HG03457 (cell line): ENCODE results near the gene NFAM1.

Experiments
- ATAC-seq: cut with Tn5 transposase; IDR thresholded peaks from one replicate; pipeline ENCODE4 v1.9.1; 2021; ENCODE audit warnings: moderate number of reproducible peaks; ENCODE audit not compliant: unreplicated experiment

Gene NFAM1

GRCh38 chr22:42416671-42417230 lies 15.5 kb downstream of the NFAM1 start:
- ATAC-seq = no peak

DNA sequence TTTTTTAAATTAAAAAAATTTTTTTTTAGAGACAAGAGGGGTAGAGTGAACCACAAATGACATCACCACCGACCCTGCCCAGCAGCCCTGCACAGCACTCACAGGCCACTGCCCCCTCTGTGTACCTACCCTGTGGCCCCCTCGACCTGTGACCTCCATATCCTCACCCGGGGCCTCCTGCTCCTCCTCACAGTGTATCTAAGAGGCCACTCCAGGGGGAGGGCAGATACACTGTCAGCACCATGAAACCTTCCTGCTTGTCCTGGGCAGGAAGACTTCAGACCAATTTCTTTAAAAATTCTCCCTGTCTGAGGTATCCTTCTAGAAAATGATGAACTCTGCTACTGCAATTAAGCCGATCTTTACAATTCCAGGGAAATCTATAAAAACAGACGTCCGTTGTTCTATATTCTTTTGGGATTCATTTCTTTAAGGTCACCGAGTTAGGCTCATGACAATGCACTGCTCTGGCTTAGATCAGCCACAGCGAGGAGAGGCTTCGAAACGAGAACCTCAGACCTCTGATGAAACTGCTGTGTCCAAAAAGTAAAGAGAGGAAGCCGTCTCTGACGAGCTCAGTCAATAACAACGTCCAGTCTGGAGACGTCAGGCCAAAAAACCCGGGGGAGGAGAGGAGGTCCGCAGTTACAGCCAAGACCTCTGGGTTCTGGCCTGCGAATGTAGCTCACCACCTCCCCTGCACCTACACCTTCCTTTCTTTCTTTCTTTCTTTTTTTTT lies 17.5 kb downstream of the NFAM1 start:
- no peak for ATAC-seq

DNA sequence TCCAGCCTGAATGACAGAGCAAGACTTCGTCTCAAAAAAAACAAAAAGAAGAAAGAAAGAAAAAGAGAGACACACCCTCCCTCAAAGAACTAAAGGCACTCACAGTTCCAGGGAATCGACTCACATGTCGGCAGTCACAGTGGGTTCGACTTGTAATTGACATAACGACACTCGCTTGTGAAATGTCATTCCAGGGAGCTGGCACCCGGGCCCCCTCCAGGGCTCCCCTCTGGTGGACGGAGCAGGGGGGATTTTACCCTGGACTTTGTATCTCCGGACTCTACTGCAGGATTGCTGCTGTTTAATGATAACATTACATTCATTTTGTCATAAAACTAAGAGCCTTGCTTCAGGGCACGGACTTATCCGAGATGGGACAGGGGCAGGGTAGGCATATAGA lies 18.2 kb downstream of the NFAM1 start:
- no peak for ATAC-seq

DNA sequence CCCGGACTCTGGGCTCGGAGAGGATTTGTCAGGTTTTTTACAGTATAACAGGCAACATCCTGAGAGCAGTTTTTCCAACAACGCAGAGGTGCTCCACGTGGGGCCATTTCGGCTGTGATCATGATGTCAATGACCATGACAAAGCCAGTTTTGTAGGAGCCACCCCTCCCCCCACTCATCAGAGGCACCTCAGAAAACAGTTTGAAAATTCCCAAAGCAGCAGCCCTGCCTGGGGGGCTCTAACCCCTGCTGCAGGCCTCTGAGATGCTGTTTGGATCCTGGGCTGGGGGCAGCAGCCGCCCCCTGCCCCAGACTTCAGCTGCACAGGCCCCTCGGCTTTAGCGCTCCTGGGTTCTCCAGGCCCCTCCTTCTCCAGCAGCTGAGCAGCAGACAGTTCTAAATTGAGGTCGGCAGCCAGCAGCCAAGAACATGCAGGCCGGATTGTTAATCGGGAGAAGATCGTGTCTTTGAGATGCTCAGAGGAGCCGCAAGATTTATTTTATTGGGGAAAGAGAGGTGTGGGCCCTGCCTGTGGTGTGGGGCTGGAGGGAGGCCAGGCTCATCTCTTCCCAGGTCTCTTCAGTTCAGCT lies 19.4 kb downstream of the NFAM1 start:
- no peak for ATAC-seq

- no peak for ATAC-seq
These were observed 21.5 kb downstream of the NFAM1 start for GRCh38 chr22:42410708-42411107.

DNA sequence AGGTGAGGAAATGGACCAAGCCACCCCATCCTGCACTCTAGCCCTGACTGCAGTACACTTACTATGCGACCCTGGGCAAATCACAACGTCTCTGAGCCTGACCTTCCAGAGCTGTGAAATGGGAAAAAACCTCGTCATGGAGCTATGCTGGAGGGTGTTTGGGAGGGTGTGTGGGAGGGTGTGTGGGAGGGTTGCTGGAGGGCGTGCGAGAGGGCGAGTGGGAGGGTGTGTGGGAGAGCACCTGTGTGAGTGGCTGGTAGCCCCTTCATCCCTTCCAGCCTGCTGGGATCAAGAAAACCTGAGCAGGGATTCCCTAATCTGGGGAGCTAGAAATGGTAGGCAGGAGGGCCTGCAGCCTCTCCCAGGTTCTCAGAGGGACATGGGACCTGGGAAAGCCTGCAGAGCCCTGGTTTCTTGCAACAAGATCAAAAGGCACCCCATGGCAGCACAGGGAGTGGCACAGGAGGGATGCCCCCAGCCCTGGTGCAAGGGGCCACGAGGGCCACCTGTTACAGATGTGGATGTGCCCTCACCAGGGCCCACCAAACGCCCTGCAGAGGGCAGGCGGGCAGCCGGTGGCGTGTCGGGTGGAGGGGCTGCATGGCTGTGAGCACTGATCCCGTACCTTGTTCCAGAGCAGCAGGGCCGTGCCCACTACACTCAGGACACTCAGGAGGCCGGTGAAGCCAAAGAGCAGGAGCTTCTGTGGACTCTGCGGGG lies 23.2 kb downstream of the NFAM1 start:
- no peak for ATAC-seq

DNA sequence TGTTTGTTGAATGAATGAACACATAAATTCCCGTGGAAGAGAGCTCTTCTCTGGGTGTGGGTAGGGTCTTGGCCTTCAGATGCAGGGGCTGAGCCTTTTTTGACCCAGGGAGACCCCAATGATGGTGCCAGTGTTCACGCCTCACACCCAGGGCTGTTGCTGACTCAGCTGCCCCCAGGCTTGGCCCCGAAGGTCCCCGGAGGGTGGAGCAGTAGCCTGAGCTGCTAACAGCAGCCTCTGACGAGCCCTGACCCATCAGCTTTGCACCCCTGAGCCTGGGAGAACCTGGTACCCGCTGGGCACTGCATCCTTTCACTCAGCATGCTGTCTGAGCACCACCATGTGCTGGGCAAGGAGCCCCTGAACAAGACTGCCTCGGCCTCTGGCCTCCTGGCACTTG lies 23.9 kb downstream of the NFAM1 start:
- ATAC-seq = no peak

GRCh38 chr22:42404266-42404665 lies 27.9 kb downstream of the NFAM1 start:
- ATAC-seq = no peak

DNA sequence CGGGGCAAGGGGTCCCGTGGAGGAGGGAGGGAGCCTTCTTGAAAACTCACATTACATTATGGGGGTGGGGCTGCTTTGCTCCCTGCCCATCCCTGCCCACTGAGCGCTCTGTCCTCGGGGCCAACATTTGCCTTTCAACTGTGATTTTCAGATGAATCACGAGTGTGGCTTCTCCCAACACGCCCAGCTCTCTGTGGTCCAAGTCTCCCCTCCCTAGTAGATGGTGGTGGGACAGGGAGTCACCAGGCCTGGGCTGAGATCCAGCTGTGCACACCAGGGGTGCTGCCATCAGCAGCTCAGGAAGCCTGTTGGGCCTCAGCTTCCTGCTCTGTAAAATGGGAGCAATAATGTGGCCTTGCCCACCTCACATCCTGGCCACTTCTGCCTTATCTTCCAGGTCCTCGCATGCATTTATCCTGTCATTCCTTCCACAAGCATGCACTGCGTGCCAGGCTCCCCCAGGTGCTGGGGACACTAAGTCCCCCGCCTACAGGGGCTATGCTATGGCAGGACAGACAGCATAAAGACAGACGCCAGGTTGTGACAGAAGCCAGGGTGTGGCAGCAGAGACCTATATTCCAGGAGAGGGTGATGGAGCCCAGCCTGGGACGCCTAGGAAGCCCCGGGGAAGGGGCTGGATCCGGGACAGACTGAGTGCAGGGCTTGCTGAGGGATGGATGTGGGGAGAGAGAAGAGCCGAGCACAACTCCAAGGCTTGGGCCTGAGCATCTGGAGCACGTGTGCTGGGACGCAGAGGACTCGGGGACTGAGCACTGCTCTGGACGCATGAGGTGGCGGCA lies 30.5 kb downstream of the NFAM1 start:
- ATAC-seq = no peak

DNA sequence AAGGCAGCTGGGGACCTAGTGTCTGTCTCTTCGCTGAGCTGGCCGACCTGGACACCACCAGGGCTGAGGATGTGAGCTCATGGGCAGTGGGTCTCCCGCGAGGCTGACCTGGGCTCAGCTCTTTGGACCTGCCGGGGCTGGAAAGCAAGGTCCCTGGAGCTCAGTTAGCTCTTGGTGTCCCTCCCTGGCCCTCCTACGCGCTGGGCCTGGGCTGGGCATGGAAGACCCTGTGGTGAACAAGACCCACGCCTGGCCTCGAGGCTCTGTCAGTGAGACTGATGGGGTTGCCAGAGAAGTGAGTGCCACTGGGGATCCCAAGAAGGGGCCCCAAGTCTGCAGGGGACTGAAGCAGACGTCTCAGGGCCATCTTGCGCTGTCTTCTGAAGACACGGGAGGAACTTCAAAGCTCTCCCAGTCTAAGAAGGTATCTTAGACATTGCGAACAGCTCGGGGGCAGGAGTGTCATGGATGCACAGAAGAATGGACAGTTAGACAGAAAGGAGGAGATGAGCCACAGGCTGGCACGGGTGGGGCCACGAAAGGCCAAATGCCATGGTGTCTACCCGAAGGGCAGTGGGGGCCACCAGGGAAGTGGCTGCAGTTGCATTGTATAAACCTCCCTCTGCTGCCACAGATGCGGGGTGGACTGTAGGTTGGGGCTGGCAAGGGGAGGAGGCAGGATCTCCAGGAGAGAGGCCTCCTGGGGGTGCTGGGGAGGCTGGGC lies 31.2 kb downstream of the NFAM1 start:
- ATAC-seq = no peak

DNA sequence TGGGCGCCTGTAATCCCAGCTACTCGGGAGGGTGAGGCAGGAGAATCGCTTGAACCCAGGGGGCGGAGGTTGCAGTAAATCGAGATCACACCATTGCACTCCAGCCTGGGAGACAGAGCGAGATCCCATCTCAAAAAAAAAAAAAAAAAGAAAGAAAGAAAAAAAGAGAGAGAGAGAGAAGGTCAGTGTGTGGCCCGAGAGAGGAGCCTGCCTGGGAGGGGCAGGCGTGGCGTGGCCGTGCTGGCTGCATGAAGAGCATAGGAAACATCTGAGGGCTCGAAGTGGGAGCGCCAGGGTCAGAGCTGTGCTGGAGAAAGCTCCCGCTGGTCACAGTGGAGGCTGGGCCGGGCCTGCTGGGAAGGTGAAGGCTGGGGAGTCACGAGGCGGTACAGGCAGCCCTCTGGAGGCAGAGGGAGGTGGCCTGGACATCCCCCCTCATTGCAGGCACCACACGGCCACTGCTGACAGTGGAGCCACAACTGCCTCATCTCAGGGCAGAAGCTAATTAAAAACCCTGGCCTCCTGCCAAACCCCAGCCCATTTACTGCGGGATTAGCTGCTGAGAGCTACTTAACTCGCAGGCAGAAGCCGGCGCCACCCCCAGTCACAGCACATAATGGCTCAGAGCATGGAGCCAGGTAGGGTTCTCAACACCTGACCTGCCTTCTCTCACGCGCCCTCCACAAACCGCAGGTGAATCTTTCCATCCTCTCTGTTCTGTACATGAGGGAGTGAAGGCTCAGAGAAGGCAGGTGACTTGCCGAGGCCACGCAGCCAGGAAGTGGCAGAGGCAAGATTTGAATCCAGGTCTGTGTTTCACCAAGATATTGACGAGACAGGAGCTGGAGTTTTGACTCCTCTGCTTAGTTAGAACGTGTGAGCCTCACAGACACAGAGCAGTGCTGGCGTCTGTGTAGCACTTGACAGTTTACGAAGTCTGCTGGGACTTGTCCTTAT lies 32.6 kb downstream of the NFAM1 start:
- no peak for ATAC-seq

GRCh38 chr22:42397332-42398249 lies 34.6 kb downstream of the NFAM1 start:
- ATAC-seq = no peak

DNA sequence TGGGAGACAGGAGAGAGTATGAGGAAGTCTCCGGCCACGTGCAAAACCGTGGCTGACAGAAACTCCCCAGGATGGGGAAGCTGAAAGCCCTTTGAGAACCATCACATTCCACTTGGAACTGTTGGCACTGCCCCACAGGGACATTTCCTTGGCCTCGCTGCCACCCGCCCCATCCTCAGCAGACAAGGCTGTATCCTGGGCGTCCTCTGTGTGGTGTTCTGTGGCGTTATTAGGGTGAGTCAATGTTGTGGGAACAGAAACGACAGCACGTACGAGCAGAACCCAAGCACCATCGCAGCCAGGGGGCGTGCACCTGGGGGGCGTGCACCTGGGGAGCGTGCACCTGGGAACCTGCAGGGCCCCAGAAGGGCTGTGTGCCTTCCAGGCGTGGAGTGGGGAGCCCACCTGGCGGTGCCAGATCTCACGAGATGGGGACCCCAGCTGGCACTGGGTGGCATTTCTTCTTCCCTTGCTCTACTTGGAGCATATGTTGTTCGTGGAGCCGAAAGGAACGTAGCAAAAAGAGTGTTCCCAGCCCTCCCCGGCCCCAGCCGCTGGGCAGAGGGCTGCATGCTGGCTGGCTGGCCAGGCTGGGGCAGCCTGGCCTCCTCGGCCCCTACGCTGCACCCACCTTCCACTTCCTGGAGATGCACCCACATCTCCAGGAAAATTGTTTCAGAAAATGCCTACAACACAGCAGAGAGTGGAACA lies 35.4 kb downstream of the NFAM1 start:
- no peak for ATAC-seq

GRCh38 chr22:42389143-42389542 lies 43.1 kb downstream of the NFAM1 start:
- no peak for ATAC-seq

DNA sequence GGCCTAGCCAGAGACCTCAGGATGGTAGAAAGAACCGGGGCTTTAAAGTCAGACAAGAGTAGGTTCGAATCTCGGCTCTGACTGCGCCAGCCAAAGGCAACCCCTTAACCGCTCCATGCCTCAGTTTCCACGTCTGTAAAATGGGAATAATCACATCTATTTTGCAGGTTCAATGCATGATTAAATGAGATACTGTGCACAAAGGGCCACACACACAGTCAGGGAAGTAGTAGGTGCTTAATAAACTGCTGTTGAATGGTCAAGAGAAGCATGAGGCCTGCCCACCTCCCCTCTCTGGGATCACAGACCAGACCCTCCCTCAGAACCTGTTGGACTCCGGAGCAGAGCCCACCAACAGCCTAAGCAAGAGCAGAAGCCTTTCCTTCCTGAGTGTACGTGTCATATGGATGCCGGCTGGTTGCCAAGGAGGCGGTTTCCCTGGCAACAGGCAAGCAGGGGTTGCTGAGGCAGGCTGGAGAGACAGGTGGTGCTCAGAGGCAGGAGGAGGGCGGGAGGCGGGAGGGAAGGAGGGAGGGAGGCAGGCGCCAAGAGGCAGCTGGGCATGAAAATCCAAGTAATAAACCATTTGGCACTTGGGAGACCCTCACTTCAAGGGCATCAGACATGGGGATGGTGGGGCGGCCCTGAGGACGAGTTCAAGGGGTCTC lies 43.9 kb downstream of the NFAM1 start:
- ATAC-seq = no peak

- no peak for ATAC-seq
These were observed 44.6 kb downstream of the NFAM1 start for GRCh38 chr22:42387631-42388030.

DNA sequence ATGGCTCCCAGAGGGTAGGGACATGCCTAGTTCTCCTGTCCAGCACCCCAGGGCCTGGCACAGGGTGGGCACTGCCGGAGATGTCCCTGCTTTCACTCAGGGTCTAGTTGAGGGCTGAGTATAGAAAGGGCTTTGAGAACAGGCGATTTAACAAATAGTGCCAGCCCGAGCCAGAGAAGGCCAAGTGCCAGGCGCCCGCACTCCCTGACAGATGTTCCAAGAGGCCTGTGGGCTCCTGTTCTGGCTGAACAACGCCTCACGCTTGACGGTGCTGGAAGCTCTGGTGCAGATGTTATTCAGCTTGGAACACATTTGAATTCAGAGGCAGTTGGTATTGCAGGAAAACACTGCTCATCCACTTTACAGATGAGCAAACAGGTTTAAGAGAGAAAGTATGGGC lies 46.5 kb downstream of the NFAM1 start:
- no peak for ATAC-seq
